Activated CD8-positive, alpha-beta memory T cell treated with anti-CD3 and anti-CD28 coated beads for 1 hour (primary cell): ENCODE data around the gene TRA2A.
"Not testable (repeated sequence)": the region's sequence is repeated elsewhere in the genome, so short reads cannot be mapped to it uniquely, and the experiment has no call there.

ENCODE experiments used
- DNase-seq, 2 donors: peaks; one replicate each; pipeline ENCODE4 v3.0.0-alpha.2; 2020; ENCODE audit warnings: low read depth in 1 of 2; ENCODE audit errors: extremely low read depth in 1 of 2

Gene TRA2A

GRCh38 chr7:23513746-23514145 lies 18.0 kb downstream of the TRA2A start:
- DNase-seq = not testable (repeated sequence)

- no peak for DNase-seq
Observed at GRCh38 chr7:23494009-23494408, 37.8 kb downstream of the TRA2A start.

- DNase-seq = no peak
Observed at GRCh38 chr7:23491502-23491901, 40.3 kb downstream of the TRA2A start.

GRCh38 chr7:23490357-23491135 lies 41.2 kb downstream of the TRA2A start:
- peak in 1 of 2 donors; percentile 40 for DNase-seq

GRCh38 chr7:23488714-23489113 lies 43.1 kb downstream of the TRA2A start:
- DNase-seq = not testable (repeated sequence)

GRCh38 chr7:23487670-23488069 lies 44.1 kb downstream of the TRA2A start:
- no peak for DNase-seq

- DNase-seq = no peak
Observed at GRCh38 chr7:23486002-23486773, 45.6 kb downstream of the TRA2A start.

- DNase-seq = no peak
Observed at GRCh38 chr7:23482686-23483085, 49.1 kb downstream of the TRA2A start.

- no peak for DNase-seq
Observed at GRCh38 chr7:23477962-23478866, 53.6 kb downstream of the TRA2A start.

GRCh38 chr7:23477157-23477499 lies 54.7 kb downstream of the TRA2A start:
- no peak for DNase-seq

GRCh38 chr7:23476286-23477156 lies 55.3 kb downstream of the TRA2A start:
- DNase-seq = no peak

- no peak for DNase-seq
Observed at GRCh38 chr7:23475576-23475839, 56.3 kb downstream of the TRA2A start.

GRCh38 chr7:23474829-23475575 lies 56.8 kb downstream of the TRA2A start:
- DNase-seq = no peak

GRCh38 chr7:23474094-23474828 lies 57.5 kb downstream of the TRA2A start:
- no peak for DNase-seq

GRCh38 chr7:23473844-23474093 lies 58.0 kb downstream of the TRA2A start:
- DNase-seq = no peak

GRCh38 chr7:23472956-23473843 lies 58.6 kb downstream of the TRA2A start:
- DNase-seq = no peak

GRCh38 chr7:23472556-23472955 lies 59.2 kb downstream of the TRA2A start:
- DNase-seq = no peak

GRCh38 chr7:23472046-23472445 lies 59.7 kb downstream of the TRA2A start:
- no peak for DNase-seq
